Keratinocyte (primary cell): ENCODE data around the gene GALNT7.

Source experiments
- EZH2 ChIP-seq: IDR thresholded peaks from one replicate; pipeline ENCODE4 v1.6.1; 2012; ENCODE audit warnings: inconsistent platforms, mild to moderate bottlenecking, low read length, moderate library complexity
- TF ChIP-seq, protein P1 (sequence below), 3 experiments: IDR thresholded peaks in 1 of 3; conservative IDR thresholded peaks in 1 of 3; optimal IDR thresholded peaks in 1 of 3; 2 replicates in 2 of 3; 3 replicates in 1 of 3; pipeline versions ENCODE3 to v1.5.1; 2011; ENCODE audit warnings: low read length in 3 of 3, mild to moderate bottlenecking in 3 of 3, moderate library complexity in 2 of 3, control low read depth in 1 of 3, inconsistent platforms in 1 of 3; ENCODE audit not compliant: insufficient read depth in 2 of 3; ENCODE audit errors: extremely low read depth in 1 of 3

DNA sequence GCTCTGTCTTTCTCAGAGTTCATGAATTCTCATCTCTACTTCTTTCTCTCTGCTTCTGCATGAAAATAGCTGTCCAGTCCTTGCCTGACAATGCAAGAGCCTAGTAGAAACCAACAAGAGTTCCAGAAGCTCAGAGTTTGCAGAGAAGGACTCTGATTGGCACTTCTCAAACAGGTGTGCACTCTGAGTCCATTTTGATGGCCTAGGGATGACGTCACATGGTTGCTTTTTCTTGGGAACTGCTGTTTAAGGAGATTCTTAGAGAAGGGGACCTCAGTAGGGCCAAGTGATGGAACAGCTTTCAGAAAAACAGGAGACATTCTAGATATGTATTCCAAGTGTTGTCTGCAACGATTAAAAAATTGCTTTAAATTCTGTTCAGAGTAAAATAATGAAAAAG lies 108.7 kb downstream of the GALNT7 start:
- TF ChIP-seq, protein P1, sequence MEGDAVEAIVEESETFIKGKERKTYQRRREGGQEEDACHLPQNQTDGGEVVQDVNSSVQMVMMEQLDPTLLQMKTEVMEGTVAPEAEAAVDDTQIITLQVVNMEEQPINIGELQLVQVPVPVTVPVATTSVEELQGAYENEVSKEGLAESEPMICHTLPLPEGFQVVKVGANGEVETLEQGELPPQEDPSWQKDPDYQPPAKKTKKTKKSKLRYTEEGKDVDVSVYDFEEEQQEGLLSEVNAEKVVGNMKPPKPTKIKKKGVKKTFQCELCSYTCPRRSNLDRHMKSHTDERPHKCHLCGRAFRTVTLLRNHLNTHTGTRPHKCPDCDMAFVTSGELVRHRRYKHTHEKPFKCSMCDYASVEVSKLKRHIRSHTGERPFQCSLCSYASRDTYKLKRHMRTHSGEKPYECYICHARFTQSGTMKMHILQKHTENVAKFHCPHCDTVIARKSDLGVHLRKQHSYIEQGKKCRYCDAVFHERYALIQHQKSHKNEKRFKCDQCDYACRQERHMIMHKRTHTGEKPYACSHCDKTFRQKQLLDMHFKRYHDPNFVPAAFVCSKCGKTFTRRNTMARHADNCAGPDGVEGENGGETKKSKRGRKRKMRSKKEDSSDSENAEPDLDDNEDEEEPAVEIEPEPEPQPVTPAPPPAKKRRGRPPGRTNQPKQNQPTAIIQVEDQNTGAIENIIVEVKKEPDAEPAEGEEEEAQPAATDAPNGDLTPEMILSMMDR (optimal IDR thresholded peaks at IDR 0.05 in 1 of 3, IDR thresholded peaks at IDR 0.05 in 1 of 3, conservative IDR thresholded peaks at IDR 0.05 in 1 of 3; ENCODE audit: extremely low read depth in 1 of 3, insufficient read depth in 2 of 3, low read length in 3 of 3): no peak
- TF ChIP-seq EZH2: no peak
